ENCODE results near the gene CTAGE15. TPM values are rescaled to one million over a fixed set of nuclear protein-coding genes. Genes with fewer than 3 reads are reported as not detected.
"Not testable (repeated sequence)": the region's sequence is repeated elsewhere in the genome, so short reads cannot be mapped to it uniquely, and the experiment has no call there.

The CTAGE15 gene
- polyA plus RNA-seq (2011; rRNA removed) (not detected in 2 replicates), polyA minus RNA-seq (2011; rRNA and poly(A)+ RNA removed) (0.23 TPM in 1 of 2 replicates, not detected in the other)

GRCh38 chr7:143571501-143571900, at the start of gene CTAGE15:
TSS of gene CTAGE15 (plus strand) at chr7:143571801. CDS start at chr7:143571818, 17 bp downstream.
- CTCF ChIA-PET; POLR2A ChIA-PET; DNase-seq (ENCODE audit: low read depth, low spot score); H3K4me3 ChIP-seq (ENCODE audit: low read depth, low read length); H3K27ac ChIP-seq (ENCODE audit: low read depth, low read length); H3K9me3 ChIP-seq (ENCODE audit: control insufficient read depth, insufficient read depth, low read length); H3K27me3 ChIP-seq (ENCODE audit: control insufficient read depth, insufficient read depth, low read length): not testable (repeated sequence)

GRCh38 chr7:143522309-143522916, 49.2 kb upstream of the CTAGE15 start:
- DNase-seq (ENCODE audit: low read depth, low spot score); CTCF ChIA-PET; H3K9me3 ChIP-seq (ENCODE audit: control insufficient read depth, insufficient read depth, low read length); POLR2A ChIA-PET; H3K4me3 ChIP-seq (ENCODE audit: low read depth, low read length); H3K27ac ChIP-seq (ENCODE audit: low read depth, low read length); H3K27me3 ChIP-seq (ENCODE audit: control insufficient read depth, insufficient read depth, low read length): not testable (repeated sequence)

GRCh38 chr7:143531169-143531926, 40.3 kb upstream of the CTAGE15 start:
- CTCF ChIA-PET; H3K4me3 ChIP-seq (ENCODE audit: low read depth, low read length); H3K27me3 ChIP-seq (ENCODE audit: control insufficient read depth, insufficient read depth, low read length); DNase-seq (ENCODE audit: low read depth, low spot score); H3K27ac ChIP-seq (ENCODE audit: low read depth, low read length); POLR2A ChIA-PET; H3K9me3 ChIP-seq (ENCODE audit: control insufficient read depth, insufficient read depth, low read length): not testable (repeated sequence)

- CTCF ChIA-PET; DNase-seq (ENCODE audit: low read depth, low spot score); H3K4me3 ChIP-seq (ENCODE audit: low read depth, low read length); POLR2A ChIA-PET; H3K9me3 ChIP-seq (ENCODE audit: control insufficient read depth, insufficient read depth, low read length); H3K27me3 ChIP-seq (ENCODE audit: control insufficient read depth, insufficient read depth, low read length); H3K27ac ChIP-seq (ENCODE audit: low read depth, low read length): not testable (repeated sequence)
These were observed 39.7 kb upstream of the CTAGE15 start for GRCh38 chr7:143531932-143532331.

- H3K4me3 ChIP-seq (ENCODE audit: low read depth, low read length); DNase-seq (ENCODE audit: low read depth, low spot score); POLR2A ChIA-PET; H3K9me3 ChIP-seq (ENCODE audit: control insufficient read depth, insufficient read depth, low read length); CTCF ChIA-PET; H3K27me3 ChIP-seq (ENCODE audit: control insufficient read depth, insufficient read depth, low read length); H3K27ac ChIP-seq (ENCODE audit: low read depth, low read length): not testable (repeated sequence)
These were observed 38.3 kb upstream of the CTAGE15 start for GRCh38 chr7:143533213-143533839.

- H3K9me3 ChIP-seq (ENCODE audit: control insufficient read depth, insufficient read depth, low read length); POLR2A ChIA-PET; H3K4me3 ChIP-seq (ENCODE audit: low read depth, low read length); H3K27me3 ChIP-seq (ENCODE audit: control insufficient read depth, insufficient read depth, low read length); DNase-seq (ENCODE audit: low read depth, low spot score); CTCF ChIA-PET; H3K27ac ChIP-seq (ENCODE audit: low read depth, low read length): not testable (repeated sequence)
These were observed 35.2 kb upstream of the CTAGE15 start for GRCh38 chr7:143536443-143536842.

- CTCF ChIA-PET; DNase-seq (ENCODE audit: low read depth, low spot score); H3K27ac ChIP-seq (ENCODE audit: low read depth, low read length); H3K4me3 ChIP-seq (ENCODE audit: low read depth, low read length); POLR2A ChIA-PET; H3K9me3 ChIP-seq (ENCODE audit: control insufficient read depth, insufficient read depth, low read length); H3K27me3 ChIP-seq (ENCODE audit: control insufficient read depth, insufficient read depth, low read length): not testable (repeated sequence)
These were observed 28.1 kb upstream of the CTAGE15 start for GRCh38 chr7:143543288-143544038.

GRCh38 chr7:143555968-143556367, 15.6 kb upstream of the CTAGE15 start:
- CTCF ChIA-PET; H3K27ac ChIP-seq (ENCODE audit: low read depth, low read length); POLR2A ChIA-PET; H3K4me3 ChIP-seq (ENCODE audit: low read depth, low read length); H3K9me3 ChIP-seq (ENCODE audit: control insufficient read depth, insufficient read depth, low read length); DNase-seq (ENCODE audit: low read depth, low spot score); H3K27me3 ChIP-seq (ENCODE audit: control insufficient read depth, insufficient read depth, low read length): not testable (repeated sequence)
